Measurements from ENCODE around the gene ALDH2.

Gene ALDH2

DNA sequence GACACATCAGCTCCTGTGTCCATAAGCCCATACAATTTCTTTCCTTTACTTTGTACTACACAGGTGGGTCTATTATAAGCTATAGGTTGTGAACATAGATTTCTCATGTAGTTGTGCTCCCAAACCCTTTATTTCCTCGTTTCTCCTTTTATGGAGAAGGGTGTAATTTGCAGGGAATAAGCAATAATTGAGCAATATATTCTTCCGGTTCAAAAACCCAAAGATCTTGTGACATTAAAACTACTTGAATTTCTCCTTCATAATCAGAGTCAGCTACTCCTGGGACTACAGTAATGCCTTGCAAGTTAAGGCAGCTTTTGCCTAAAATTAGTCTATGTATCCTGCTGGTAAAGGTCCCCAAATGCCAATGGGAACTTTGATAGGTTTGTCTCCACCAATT is 56.2 kb downstream of the ALDH2 start:
- ATAC-seq = no peak

GRCh38 chr12:111823891-111824290 is 57.2 kb downstream of the ALDH2 start:
- ATAC-seq = no peak
- TF ChIP-seq TOX (CRISPR knock-in tag; IDR thresholded peaks at IDR 0.05; ENCODE audit: borderline replicate concordance) = no peak
- no peak for TF ChIP-seq SNAI2 (CRISPR knock-in tag; IDR thresholded peaks at IDR 0.05)

More for the DNA sequence above, 56.2 kb downstream of the ALDH2 start:
- TF ChIP-seq CSDC2 (CRISPR knock-in tag; IDR thresholded peaks at IDR 0.05) (no peak), PPARA (CRISPR knock-in tag; IDR thresholded peaks at IDR 0.05; ENCODE audit: borderline replicate concordance) (no peak), ZFP3 (CRISPR knock-in tag; IDR thresholded peaks at IDR 0.05) (no peak), TCF4 (CRISPR knock-in tag; IDR thresholded peaks at IDR 0.05; ENCODE audit: borderline replicate concordance) (no peak), POU6F1 (CRISPR knock-in tag; IDR thresholded peaks at IDR 0.05; ENCODE audit: borderline replicate concordance, low read depth) (no peak), ZNF8 (CRISPR knock-in tag; IDR thresholded peaks at IDR 0.05) (no peak), TSHZ2 (CRISPR knock-in tag; IDR thresholded peaks at IDR 0.05) (no peak), ZNF565 (CRISPR knock-in tag; conservative IDR thresholded peaks at IDR 0.05; ENCODE audit: low read depth) (no peak), ARNTL (CRISPR knock-in tag; IDR thresholded peaks at IDR 0.05; ENCODE audit: borderline replicate concordance, low read depth) (no peak), ZNF70 (CRISPR knock-in tag; IDR thresholded peaks at IDR 0.05) (no peak), ISL1 (CRISPR knock-in tag; IDR thresholded peaks at IDR 0.05) (no peak), ZC3H10 (CRISPR knock-in tag; IDR thresholded peaks at IDR 0.05) (no peak), ESRRG (CRISPR knock-in tag; IDR thresholded peaks at IDR 0.05) (no peak), RARB (CRISPR knock-in tag; IDR thresholded peaks at IDR 0.05) (no peak)
- TF ChIP-seq, protein P1, sequence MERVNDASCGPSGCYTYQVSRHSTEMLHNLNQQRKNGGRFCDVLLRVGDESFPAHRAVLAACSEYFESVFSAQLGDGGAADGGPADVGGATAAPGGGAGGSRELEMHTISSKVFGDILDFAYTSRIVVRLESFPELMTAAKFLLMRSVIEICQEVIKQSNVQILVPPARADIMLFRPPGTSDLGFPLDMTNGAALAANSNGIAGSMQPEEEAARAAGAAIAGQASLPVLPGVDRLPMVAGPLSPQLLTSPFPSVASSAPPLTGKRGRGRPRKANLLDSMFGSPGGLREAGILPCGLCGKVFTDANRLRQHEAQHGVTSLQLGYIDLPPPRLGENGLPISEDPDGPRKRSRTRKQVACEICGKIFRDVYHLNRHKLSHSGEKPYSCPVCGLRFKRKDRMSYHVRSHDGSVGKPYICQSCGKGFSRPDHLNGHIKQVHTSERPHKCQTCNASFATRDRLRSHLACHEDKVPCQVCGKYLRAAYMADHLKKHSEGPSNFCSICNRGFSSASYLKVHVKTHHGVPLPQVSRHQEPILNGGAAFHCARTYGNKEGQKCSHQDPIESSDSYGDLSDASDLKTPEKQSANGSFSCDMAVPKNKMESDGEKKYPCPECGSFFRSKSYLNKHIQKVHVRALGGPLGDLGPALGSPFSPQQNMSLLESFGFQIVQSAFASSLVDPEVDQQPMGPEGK (CRISPR knock-in tag; IDR thresholded peaks at IDR 0.05; ENCODE audit: borderline replicate concordance) = no peak
- TF ChIP-seq, protein P2, sequence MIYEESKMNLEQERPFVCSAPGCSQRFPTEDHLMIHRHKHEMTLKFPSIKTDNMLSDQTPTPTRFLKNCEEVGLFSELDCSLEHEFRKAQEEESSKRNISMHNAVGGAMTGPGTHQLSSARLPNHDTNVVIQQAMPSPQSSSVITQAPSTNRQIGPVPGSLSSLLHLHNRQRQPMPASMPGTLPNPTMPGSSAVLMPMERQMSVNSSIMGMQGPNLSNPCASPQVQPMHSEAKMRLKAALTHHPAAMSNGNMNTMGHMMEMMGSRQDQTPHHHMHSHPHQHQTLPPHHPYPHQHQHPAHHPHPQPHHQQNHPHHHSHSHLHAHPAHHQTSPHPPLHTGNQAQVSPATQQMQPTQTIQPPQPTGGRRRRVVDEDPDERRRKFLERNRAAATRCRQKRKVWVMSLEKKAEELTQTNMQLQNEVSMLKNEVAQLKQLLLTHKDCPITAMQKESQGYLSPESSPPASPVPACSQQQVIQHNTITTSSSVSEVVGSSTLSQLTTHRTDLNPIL (CRISPR knock-in tag; IDR thresholded peaks at IDR 0.05; ENCODE audit: low read depth) = no peak

DNA sequence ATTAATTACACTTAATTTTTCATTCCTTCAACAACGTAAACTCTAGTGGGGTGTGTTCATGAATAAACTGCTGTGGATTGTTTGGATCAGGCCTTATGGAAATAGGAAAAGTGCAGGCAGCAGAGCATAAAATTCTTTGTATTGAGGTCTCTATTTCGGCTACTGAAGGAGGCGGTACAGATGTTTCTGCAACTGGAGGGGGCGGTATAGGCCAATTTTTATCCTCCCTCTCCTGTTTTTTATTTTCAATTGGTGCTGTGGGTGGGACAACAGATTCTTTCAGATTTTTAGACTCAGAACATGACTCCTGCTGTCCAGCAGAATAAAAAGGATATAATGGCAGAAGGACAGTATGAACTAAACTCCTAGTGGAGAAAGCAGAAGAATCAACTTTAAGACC is 57.6 kb downstream of the ALDH2 start:
- ATAC-seq = 0 out of 3 replicates have a peak, but pooled peaks have one; percentile 21

DNA sequence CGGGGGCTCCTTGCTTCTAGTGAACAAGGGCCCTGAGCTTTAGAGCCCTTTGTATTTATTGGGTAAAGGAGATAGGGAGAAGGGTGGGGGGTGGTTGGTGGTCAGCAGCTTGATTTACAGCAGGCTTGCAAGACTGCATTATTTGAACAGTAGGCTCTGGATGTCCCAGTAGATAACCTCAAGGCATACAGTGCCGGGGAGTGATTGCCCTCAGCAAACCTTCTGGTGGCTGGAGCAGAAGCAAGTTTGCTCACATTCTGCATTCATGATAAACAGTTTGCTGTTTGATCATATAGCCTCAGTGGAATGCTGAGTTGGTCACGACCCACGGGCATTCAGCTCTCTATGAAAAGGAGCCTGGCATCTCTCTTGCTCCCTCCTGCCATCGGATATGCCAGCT is 58.8 kb downstream of the ALDH2 start:
- ATAC-seq = no peak
- TF ChIP-seq TCF4 (CRISPR knock-in tag; IDR thresholded peaks at IDR 0.05; ENCODE audit: borderline replicate concordance) (no peak), OSR1 (CRISPR knock-in tag; IDR thresholded peaks at IDR 0.05) (no peak), ARNTL (CRISPR knock-in tag; IDR thresholded peaks at IDR 0.05; ENCODE audit: borderline replicate concordance, low read depth) (no peak), ZNF8 (CRISPR knock-in tag; IDR thresholded peaks at IDR 0.05) (no peak), SNAI2 (CRISPR knock-in tag; IDR thresholded peaks at IDR 0.05) (no peak), ZC3H10 (CRISPR knock-in tag; IDR thresholded peaks at IDR 0.05) (no peak), TSHZ2 (CRISPR knock-in tag; IDR thresholded peaks at IDR 0.05) (no peak), BACH2 (CRISPR knock-in tag; IDR thresholded peaks at IDR 0.05; ENCODE audit: borderline replicate concordance) (no peak), CSDC2 (CRISPR knock-in tag; IDR thresholded peaks at IDR 0.05) (no peak), POU6F1 (CRISPR knock-in tag; IDR thresholded peaks at IDR 0.05; ENCODE audit: borderline replicate concordance, low read depth) (no peak), ZFP3 (CRISPR knock-in tag; IDR thresholded peaks at IDR 0.05) (no peak)
- TF ChIP-seq, protein P3, sequence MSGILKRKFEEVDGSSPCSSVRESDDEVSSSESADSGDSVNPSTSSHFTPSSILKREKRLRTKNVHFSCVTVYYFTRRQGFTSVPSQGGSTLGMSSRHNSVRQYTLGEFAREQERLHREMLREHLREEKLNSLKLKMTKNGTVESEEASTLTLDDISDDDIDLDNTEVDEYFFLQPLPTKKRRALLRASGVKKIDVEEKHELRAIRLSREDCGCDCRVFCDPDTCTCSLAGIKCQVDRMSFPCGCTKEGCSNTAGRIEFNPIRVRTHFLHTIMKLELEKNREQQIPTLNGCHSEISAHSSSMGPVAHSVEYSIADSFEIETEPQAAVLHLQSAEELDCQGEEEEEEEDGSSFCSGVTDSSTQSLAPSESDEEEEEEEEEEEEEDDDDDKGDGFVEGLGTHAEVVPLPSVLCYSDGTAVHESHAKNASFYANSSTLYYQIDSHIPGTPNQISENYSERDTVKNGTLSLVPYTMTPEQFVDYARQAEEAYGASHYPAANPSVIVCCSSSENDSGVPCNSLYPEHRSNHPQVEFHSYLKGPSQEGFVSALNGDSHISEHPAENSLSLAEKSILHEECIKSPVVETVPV (CRISPR knock-in tag; IDR thresholded peaks at IDR 0.05) = no peak
